Activated naive CD4-positive, alpha-beta T cell treated with anti-CD3 and anti-CD28 coated beads, Interleukin-2, amount 50 U/mL, for 72 hours (primary cell): ENCODE results near the gene PLPPR5. TPM values are rescaled to one million over a fixed set of nuclear protein-coding genes. Genes with fewer than 3 reads are reported as not detected.
A peak's percentile ranks its signal among the peaks of the same experiment; 100 is the strongest.
"Not testable (repeated sequence)": the region's sequence is repeated elsewhere in the genome, so short reads cannot be mapped to it uniquely, and the experiment has no call there.

Experiments used
- ATAC-seq, 2 donors: fragments of 150-1000 bp; cut with Tn5 transposase; 2 replicates each; pipeline ENCODE4 v1.10.0; 2021; ENCODE audit warnings: mild to moderate bottlenecking in 2 of 2, moderate library complexity in 2 of 2
- DNase-seq, 2 donors: peaks; one replicate each; pipeline ENCODE4 v3.0.0; 2021 to 2022; ENCODE audit warnings: low spot score in 2 of 2
- H3K27ac Mint-ChIP-seq, 2 donors: one replicate each; pipeline ENCODE4 v1.8.0; 2022; ENCODE audit warnings: mild to moderate bottlenecking in 2 of 2, mixed read lengths in 2 of 2
- H3K36me3 Mint-ChIP-seq, 2 donors: one replicate each; pipeline ENCODE4 v1.8.0; 2022; ENCODE audit warnings: mixed read lengths in 2 of 2
- H3K9me3 Mint-ChIP-seq, 2 donors: one replicate each; pipeline ENCODE4 v1.8.0; 2022; ENCODE audit warnings: mixed read lengths in 2 of 2
- total RNA-seq, 2 donors: library from RNA; stranded (reverse); gene quantifications; one replicate each; pipeline ENCODE4 v1.2.3, GENCODE V29; 2022

Gene PLPPR5
- total RNA-seq, 2 donors from 2014 or later = not detected

- DNase-seq (no peak), ATAC-seq (peak in 1 of 2 donors; percentile 37)
- Mint-ChIP-seq H3K36me3 (no peaks in the 10 kb centered on the region), H3K9me3 (peaks cover 0 to 6% of the 10 kb centered on the region in 2 donors), H3K27ac (no peak overlapping the region)
These were observed 101.4 kb downstream of the PLPPR5 start for GRCh38 chr1:98903261-98903660.

- no peak for ATAC-seq
- Mint-ChIP-seq H3K9me3 (peaks cover 11 to 12% of the 10 kb centered on the region in 2 donors), H3K27ac (no peak overlapping the region), H3K36me3 (peaks cover 0 to 9% of the 10 kb centered on the region in 2 donors)
- DNase-seq = no peak
These were observed 105.7 kb downstream of the PLPPR5 start for GRCh38 chr1:98898940-98899339.

DNA sequence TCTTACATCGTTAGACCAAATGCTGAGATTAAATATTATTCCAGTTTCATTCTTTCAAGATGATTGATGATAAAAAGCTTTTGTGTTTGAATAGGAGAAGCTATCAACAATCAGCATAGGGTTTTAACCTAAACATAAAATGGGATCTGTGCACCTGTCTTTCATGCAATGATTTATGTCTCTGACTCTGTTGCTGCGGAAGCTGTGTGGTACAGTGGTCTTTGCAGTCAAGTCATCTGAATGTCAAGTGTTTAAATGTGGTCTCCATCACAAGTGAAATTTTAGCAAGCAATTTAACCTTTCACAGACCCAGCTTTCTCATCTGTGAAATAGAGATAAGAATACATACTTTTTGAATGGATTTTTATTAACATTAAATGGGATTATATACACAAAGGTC, 107.2 kb downstream of the PLPPR5 start:
- ATAC-seq (no peak), DNase-seq (no peak)
- H3K36me3 Mint-ChIP-seq = peaks cover 0 to 9% of the 10 kb centered on the region in 2 donors
- H3K9me3 Mint-ChIP-seq = peaks cover 11 to 12% of the 10 kb centered on the region in 2 donors
- no peak overlapping the region for H3K27ac Mint-ChIP-seq

DNA sequence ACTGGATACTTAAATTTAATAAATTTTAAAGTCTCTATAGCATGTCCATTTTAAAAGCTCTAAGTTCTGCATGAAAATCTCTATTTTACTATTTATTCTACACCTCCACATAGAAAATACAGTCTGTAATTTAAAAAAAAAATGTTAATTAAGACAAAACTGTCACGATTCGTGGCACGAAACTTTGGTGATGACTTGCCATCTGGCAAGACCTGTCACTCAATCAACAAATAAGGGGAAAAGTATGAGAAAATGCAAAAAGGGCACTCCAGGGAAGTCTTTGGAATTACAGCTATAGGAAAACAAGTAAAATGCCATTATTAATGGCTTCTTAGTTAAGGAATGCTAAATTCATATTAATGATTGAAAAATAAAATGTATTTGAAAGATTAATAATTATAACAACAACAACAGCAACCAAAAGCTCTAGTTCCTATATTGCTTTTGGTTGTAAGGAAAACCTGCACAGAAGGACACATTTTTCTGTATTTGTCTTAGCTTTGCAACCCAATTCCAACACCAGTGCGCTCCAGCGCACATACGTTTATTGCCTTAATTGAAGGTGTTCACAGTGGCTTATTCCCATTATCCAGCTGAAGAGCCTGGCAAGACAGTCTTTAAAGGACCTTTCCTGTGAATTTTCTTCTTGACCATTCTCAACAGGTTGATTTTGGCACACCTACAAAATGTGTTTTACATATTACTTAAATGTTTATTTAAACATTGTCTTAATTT, 107.8 kb downstream of the PLPPR5 start:
- no peak for DNase-seq
- no peak overlapping the region for H3K27ac Mint-ChIP-seq
- no peak for ATAC-seq

DNA sequence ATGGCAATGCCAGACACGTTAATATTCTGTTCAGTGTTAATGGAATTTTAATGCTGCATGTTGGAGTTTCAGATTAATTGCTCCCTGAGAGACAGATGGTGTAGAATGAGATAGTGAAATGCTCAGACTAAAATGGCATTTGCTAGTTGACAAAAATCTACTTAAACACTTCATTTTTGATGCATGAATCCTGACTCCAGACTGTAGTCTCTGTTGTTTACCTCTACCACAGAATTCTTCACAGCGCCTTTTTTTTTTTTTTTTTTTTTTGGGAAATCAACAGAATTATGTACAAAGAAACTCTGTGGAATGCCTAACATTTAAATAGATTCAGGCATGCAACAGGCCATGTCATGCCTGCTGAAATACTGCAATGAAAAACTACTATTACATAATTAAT, 111.3 kb downstream of the PLPPR5 start:
- Mint-ChIP-seq H3K9me3 (peaks cover 6 to 11% of the 10 kb centered on the region in 2 donors), H3K27ac (no peak overlapping the region), H3K36me3 (peaks cover 0 to 9% of the 10 kb centered on the region in 2 donors)
- ATAC-seq = no peak
- no peak for DNase-seq

More for the DNA sequence above, 107.8 kb downstream of the PLPPR5 start:
- peaks cover 0 to 9% of the 10 kb centered on the region in 2 donors for H3K36me3 Mint-ChIP-seq
- H3K9me3 Mint-ChIP-seq = peaks cover 11 to 12% of the 10 kb centered on the region in 2 donors

DNA sequence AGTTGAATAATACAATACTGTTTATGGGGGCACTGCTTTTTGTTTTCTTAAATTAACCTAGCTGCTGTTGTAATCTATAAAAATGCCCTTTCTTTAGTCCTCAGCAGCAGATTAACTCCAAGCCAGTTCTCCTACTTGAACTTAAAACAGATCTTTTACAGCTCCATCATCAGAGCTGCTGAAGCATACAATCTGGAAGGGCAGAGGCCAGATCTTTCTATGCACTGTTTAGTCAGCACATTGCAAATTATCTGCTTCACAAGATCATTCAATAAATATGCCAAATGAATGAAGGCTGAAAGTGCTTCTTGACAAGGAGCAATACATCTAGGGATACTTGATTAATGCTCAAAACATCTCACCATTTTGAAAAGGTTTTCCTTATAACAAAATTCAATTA, 115.8 kb downstream of the PLPPR5 start:
- Mint-ChIP-seq H3K9me3 (peaks cover 0 to 3% of the 10 kb centered on the region in 2 donors), H3K27ac (no peak overlapping the region), H3K36me3 (no peaks in the 10 kb centered on the region)
- ATAC-seq (no peak), DNase-seq (no peak)

DNA sequence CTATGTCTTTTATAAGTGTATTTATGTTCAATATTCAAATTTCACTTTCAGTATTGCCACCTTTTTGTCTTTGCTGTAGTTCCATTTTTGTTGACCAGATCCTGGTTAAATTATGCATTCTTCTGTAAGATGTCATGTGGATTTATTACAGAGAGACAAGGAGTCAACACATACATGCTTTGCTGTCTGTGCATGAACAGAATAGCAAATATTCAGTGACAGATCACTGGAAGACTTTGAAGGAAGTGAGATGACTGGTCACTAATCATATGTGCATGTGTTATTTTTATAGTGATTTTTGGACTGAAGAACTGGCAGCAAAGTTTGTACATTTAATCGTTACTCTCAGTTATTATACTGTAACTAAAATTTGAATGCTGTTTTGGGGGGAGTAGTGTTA, 117.2 kb downstream of the PLPPR5 start:
- H3K36me3 Mint-ChIP-seq = no peaks in the 10 kb centered on the region
- peaks cover 0 to 3% of the 10 kb centered on the region in 2 donors for H3K9me3 Mint-ChIP-seq
- H3K27ac Mint-ChIP-seq = no peak overlapping the region
- no peak for ATAC-seq
- no peak for DNase-seq

DNA sequence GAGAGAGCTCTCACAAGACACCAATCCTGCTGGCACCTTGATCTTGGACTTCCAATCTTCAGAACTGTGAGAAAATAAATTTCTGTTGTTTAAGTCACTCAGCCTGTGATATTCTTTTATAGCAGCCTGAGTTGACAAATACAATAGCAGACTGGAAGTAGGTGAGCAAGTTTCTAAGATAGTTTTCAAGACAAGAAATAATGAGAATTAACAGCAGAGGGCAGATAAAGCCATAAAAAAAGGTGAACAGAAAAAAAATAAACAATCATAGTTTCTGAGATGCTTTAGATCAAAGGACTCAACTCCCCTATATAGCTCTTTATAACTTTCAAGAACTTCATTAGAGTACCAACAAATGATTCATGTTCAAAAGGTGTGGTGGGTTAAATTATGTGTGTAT, 119.8 kb downstream of the PLPPR5 start:
- Mint-ChIP-seq H3K27ac (no peak overlapping the region), H3K36me3 (peaks cover 0 to 13% of the 10 kb centered on the region in 2 donors), H3K9me3 (peaks cover 3 to 6% of the 10 kb centered on the region in 2 donors)
- no peak for DNase-seq
- no peak for ATAC-seq

DNA sequence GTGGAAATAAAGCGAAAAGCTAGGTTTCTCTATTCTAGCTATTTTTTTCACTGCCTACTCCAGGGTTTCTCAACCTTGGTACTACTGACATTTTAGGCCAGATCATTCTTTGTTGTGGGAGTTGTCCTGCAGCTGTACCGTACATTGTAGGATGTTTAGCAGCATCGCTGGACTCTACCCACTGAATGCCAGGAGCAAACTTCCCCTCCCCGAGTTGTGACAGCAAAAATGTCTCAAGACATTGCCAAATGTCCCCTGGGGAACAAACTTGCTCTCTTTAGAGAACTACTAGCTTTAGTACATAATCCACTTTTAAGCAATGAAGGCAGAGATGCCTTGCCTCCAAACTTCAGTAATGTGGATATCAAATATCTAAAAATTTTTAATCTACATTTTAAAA, 122.8 kb downstream of the PLPPR5 start:
- Mint-ChIP-seq H3K27ac (no peak overlapping the region), H3K9me3 (peaks cover 15 to 18% of the 10 kb centered on the region in 2 donors), H3K36me3 (peaks cover 16 to 31% of the 10 kb centered on the region in 2 donors)
- no peak for ATAC-seq
- no peak for DNase-seq

DNA sequence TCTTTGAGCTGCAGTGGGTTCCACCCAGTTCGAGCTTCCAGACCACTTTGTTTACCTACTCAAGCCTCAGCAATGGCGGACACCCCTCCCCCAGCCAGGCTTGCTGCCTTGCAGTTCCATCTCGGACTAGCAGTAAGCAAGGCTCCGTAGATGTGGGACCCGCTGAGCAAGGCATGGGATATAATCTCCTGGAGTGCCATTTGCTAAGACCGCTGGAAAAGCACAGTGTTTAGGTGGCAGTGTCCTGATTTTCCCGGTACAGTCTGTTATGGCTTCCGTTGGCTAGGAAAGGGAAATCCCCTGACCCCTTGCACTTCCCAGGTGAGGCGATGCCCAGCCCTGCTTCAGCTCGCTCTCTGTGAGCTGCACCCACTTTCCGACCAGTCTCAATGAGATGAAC, 123.4 kb downstream of the PLPPR5 start:
- Mint-ChIP-seq H3K9me3 (peaks cover 15 to 18% of the 10 kb centered on the region in 2 donors), H3K36me3 (peaks cover 16 to 31% of the 10 kb centered on the region in 2 donors)
- H3K27ac Mint-ChIP-seq, ATAC-seq, DNase-seq: not testable (repeated sequence)

GRCh38 chr1:98874828-98875227, 129.8 kb downstream of the PLPPR5 start:
- Mint-ChIP-seq H3K36me3 (peaks cover 34 to 45% of the 10 kb centered on the region in 2 donors), H3K9me3 (peaks cover 33 to 38% of the 10 kb centered on the region in 2 donors)
- no peak for ATAC-seq

GRCh38 chr1:98870959-98871903, 133.4 kb downstream of the PLPPR5 start:
- Mint-ChIP-seq H3K36me3 (peaks cover 28 to 38% of the 10 kb centered on the region in 2 donors), H3K27ac (peak overlapping the region; percentile 93 to 95), H3K9me3 (peaks cover 25 to 40% of the 10 kb centered on the region in 2 donors)
- DNase-seq (peak in 1 of 2 donors; percentile 34), ATAC-seq (peak; percentile 90 to 95)

More at GRCh38 chr1:98874828-98875227, 129.8 kb downstream of the PLPPR5 start:
- H3K27ac Mint-ChIP-seq = no peak overlapping the region
- DNase-seq = no peak

- DNase-seq = no peak
- peaks cover 3 to 22% of the 10 kb centered on the region in 2 donors for H3K9me3 Mint-ChIP-seq
- no peak overlapping the region for H3K27ac Mint-ChIP-seq
- H3K36me3 Mint-ChIP-seq = peaks cover 11 to 26% of the 10 kb centered on the region in 2 donors
- ATAC-seq = no peak
These were observed 138.9 kb downstream of the PLPPR5 start for GRCh38 chr1:98865796-98866195.

- DNase-seq (no peak), ATAC-seq (no peak)
- Mint-ChIP-seq H3K27ac (no peak overlapping the region), H3K9me3 (peaks cover 3 to 5% of the 10 kb centered on the region in 2 donors), H3K36me3 (peaks cover 0 to 5% of the 10 kb centered on the region in 2 donors)
These were observed 144.3 kb downstream of the PLPPR5 start for GRCh38 chr1:98860329-98860728.

- Mint-ChIP-seq H3K9me3 (peaks cover 3 to 4% of the 10 kb centered on the region in 2 donors), H3K27ac (no peak overlapping the region), H3K36me3 (no peaks in the 10 kb centered on the region)
- ATAC-seq (peak; percentile 44 to 53), DNase-seq (no peak)
These were observed 150.5 kb downstream of the PLPPR5 start for GRCh38 chr1:98854137-98854536.

DNA sequence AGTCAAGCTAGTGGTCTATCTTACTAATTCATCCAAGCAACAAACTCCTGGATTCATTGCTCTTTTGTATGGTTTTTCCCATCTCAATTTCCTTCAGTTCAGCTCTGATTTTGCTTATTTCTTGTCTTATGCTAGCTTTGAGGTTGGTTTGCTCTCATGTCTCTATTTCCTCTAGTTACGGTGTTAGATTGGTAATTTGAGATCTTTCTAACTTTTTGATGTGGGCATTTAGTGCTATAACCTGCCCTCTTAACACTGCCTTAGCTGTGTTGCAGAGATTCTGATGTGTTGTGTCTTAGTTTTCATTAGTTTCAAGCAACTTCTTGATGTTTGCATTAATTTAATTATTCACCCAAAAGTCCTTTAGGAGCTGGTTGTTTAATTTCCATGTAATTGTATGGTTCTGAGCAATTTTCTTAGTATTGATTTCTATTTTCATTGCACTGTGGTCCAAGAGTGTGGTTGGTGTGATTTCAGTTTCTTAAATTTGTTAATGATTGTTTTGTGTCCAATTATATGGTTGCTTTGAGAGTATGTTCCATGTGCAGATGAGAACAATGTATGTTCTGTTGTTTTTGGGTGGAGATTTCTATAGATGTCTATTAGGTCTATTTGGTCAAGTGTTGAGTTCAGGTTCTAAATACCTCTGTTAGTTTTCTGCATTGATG, 154.6 kb downstream of the PLPPR5 start:
- Mint-ChIP-seq H3K27ac (no peak overlapping the region), H3K36me3 (peaks cover 0 to 5% of the 10 kb centered on the region in 2 donors), H3K9me3 (peaks cover 5 to 10% of the 10 kb centered on the region in 2 donors)
- DNase-seq (no peak), ATAC-seq (no peak)
